ENCODE data around the gene APBB2.

GRCh38 chr4:41215155-41215554 lies 813 bp upstream of the APBB2 start:
- TF ChIP-seq CTCF (IDR thresholded peaks at IDR 0.05; ENCODE audit: low read depth, low read length, poor library complexity, severe bottlenecking) = no peak
- TF ChIP-seq EZH2phosphoT487 (IDR thresholded peaks at IDR 0.05; ENCODE audit: borderline replicate concordance, low read length) = no peak

Data from DOHH2 (cell line).